Femur (tissue), 1 donor: Measurements from ENCODE around the gene CDKN2A.

Experiments used
- DNase-seq: peaks from one replicate; pipeline ENCODE4 v3.0.0-alpha.2; 2017

CDKN2A gene

DNA sequence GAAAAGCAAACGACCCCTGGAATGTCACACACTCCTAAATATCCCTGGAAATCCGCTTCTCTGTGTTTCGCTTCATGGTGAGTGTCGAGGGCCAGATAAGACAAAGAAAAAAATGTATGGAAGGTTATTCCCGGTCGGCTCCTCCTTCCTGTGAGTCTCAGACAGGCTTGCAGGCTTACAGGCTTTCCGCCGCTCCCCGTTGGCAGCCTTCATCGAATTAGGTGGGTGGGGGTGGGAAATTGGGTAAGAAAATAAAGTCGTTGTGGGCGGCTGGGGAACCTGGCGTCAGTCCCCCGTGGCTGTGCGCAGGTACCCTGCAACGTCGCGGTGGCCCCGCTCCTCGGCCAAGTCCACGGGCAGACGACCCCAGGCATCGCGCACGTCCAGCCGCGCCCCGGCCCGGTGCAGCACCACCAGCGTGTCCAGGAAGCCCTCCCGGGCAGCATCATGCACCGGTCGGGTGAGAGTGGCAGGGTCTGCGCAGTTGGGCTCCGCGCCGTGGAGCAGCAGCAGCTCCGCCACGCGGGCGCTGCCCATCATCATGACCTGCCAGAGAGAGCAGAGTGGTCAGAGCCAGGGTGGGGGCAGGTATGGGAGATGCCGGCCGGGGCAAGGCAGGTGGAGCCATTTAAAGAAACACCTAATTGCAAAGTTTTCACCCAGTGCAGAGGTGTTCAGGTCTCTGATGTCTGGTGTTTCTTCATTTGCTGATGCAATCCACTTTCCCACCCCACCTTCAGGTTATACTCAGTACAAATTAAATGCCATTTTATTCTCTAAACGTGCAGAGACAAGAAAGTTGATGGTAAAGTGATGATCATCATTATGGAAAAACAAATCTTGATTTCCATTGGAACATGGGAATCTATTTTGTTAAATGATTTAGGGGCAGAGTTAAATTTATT is 11.8 kb upstream of the CDKN2A start:
- DNase-seq, result no peak

DNA sequence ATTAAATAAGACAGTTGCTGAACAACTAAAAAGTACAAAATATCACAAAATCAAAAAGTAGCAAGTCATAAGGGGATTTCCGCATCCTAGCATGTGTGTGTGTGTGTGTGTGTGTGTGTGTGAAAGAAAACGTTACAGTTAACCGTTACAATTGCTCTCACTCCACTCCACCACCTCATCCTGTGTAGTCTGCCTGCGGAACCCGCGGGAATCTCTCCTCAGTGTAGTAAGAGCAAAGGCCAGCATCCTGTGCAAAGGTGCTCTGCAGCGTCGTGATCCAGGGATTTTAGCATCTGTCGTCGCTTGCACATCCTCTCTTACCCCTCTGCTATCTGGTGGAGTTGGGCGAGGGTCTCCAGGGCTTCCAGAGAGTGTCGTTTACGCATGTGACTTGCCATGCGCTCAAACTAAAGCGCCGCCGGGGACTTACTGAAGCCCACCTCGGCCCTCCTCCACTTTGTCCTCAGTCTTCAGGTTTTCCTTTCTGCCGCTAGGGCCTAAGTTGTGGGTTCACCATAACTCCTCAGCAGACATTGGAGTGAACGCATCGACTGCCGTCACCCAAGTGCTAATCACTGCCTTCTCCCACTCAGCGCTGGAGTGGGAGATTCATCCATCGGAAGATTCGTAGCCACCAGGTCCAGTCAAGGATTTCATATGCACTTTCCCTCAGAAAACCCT is 11.0 kb upstream of the CDKN2A start:
- DNase-seq, result no peak

DNA sequence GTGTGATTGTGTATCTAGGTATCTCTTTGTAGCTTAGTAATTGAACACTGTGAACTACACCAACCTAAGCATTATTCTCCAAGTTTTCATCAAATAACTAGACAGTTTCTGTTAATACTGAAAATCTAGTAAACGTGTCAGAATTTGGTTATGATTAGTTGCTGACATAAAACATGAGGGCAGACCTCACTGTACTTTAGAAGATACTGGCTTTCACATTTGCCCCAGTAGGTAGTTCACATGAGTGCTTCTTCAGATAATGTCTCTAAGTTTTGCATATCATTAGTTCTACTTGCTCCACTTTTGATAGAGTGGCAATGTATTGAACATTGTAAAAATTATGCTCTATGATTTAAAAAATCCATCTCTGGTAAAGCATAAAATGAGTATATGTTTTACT is 7.8 kb upstream of the CDKN2A start:
- no peak for DNase-seq

- DNase-seq, result no peak
These were observed 3.8 kb upstream of the CDKN2A start for GRCh38 chr9:21998026-21998425.

GRCh38 chr9:21997480-21997879 is 3.3 kb upstream of the CDKN2A start:
- no peak for DNase-seq

GRCh38 chr9:21996858-21997257 is 2.7 kb upstream of the CDKN2A start:
- no peak for DNase-seq

GRCh38 chr9:21996438-21996837 is 2.2 kb upstream of the CDKN2A start:
- DNase-seq, result no peak

- peak; percentile 56 for DNase-seq
These were observed 1.6 kb upstream of the CDKN2A start for GRCh38 chr9:21995666-21996398.

- DNase-seq, result peak; percentile 78
These were observed 944 bp upstream of the CDKN2A start for GRCh38 chr9:21995006-21995665.

GRCh38 chr9:21994556-21995005 is 389 bp upstream of the CDKN2A start, which contains the start of gene CDKN2B-AS1:
TSS of gene CDKN2B-AS1 (plus strand) at chr9:21994791.
- DNase-seq, result peak; percentile 65

- no peak for DNase-seq
These were observed 1.2 kb downstream of the CDKN2A start for GRCh38 chr9:21993007-21993406.

GRCh38 chr9:21991072-21991959 is 2.9 kb downstream of the CDKN2A start:
- no peak for DNase-seq

GRCh38 chr9:21989440-21990189 is 4.6 kb downstream of the CDKN2A start:
- no peak for DNase-seq

GRCh38 chr9:21988056-21988990 is 5.9 kb downstream of the CDKN2A start:
- DNase-seq, result no peak

DNA sequence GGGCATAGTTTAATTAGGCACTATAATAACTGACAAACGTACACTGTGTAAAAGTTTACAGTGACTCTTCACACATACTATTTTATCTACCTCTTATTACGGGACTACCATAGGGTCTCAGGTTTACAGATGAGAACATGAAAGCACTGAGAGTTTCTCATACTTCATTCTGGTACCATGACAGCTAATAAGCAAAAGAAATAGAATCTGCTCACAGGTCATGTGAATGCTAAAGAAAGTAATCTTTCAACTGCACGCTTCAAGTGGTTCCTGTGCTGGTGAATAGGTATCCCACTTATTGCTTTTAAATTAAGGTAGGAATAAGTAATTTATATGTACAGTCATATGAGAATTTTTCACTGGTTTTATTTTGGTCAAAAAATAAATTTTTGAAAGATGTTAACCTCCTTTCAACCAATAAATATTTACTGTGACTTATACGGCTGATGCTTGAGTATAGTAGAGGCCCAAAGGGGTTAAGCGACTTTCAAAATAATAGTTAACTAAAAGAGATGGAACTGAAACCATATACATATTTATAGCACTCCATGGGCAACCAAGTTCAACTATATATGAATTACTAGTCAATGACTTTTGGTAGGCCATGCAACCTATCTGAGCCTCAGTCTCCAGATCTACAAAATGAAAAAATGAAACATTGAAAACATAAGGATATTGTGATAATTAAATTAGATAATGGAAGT is 8.1 kb downstream of the CDKN2A start:
- no peak for DNase-seq

- DNase-seq, result no peak
These were observed 10.1 kb downstream of the CDKN2A start for GRCh38 chr9:21984101-21984500.

DNA sequence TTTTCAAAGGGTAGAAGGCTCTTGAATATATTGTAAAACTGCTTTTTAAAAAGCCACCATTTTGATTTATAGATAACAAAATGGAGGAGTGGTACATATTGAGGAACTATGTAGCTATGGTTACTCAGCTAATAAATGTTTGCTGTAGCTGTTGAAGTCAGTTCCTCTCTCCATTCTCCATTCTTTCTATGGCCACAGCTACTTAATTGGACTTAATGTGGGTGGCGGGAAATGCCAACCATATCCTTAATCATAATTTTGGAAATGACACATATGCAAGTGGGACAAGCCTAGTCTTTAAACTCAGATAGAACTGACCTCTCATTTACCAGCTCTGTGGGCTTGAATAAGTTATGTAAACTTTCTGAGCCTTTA is 10.6 kb downstream of the CDKN2A start:
- DNase-seq, result no peak

DNA sequence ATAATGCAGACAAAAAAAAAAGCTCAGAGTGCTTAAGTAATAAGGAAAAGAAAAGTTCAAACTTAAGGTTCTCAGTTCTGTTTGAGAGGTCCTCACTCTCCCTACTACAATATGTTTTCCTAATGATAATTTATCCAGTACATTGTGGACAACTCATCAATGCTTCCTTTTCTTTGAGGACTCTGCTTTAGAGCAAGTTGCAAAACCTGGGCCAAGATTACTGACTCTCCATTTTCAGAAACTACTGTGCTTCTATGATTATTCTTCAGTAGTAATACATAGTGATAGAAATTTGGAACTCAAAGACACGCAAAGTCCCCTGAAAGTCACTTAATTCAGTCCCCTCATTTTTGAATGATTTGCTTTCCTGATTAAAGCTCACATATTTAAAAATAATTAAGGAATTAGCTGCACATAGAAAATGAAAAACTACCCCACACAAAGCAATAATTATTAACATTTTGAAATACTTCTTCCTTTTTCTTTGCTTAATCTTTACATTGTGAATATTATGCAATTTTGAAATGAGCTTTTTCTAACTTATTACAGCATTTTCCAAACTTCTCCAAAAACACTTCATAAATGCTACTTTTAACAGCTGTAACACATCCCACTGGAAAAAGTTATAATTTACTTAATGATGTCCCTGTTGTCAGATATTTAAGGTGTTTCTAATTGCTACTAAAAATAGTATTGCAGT is 11.2 kb downstream of the CDKN2A start:
- DNase-seq, result no peak

GRCh38 chr9:21982391-21982790 is 11.8 kb downstream of the CDKN2A start:
- DNase-seq, result no peak
